PC-3 (cell line): ENCODE measurements around the gene FLT1. TPM values are rescaled to one million over a fixed set of nuclear protein-coding genes. Genes with fewer than 3 reads are reported as not detected.

Source experiments
- ATAC-seq: fragments of 200-7000 bp; cut with Tn5 transposase; 2 replicates; pipeline ENCODE4 v1.9.1; 2020; ENCODE audit warnings: mild to moderate bottlenecking, moderate library complexity
- BruUV-seq: library from RNA; stranded (reverse); fragments of 400-500 nt; replicated peaks from 2 replicates; lab custom pipeline; 2021; lab: Mats Ljungman, UMichigan
- CTCF ChIA-PET: fragments of 300-600 bp; sonication (Branson Sonifier 250); formaldehyde crosslinking; loops from one replicate; lab custom pipeline; 2022; ENCODE audit warnings: antibody characterized with exemption; lab: Charles Lee
- POLR2A ChIA-PET: fragments of 300-600 bp; sonication (Branson Sonifier 250); formaldehyde crosslinking; loops from one replicate; lab custom pipeline; 2022; ENCODE audit warnings: antibody characterized with exemption; ENCODE audit not compliant: unreplicated experiment; lab: Charles Lee
- DNase-seq: peaks from one replicate; pipeline ENCODE4 v3.0.0-alpha.2; 2015
- H2AFZ ChIP-seq: fragments of 300-600 bp; sonication (generic); 2 replicates; pipeline ENCODE4 v1.6.0; 2016; ENCODE audit warnings: antibody characterized with exemption, low read length
- H3F3A ChIP-seq: fragments of 300-600 bp; sonication (generic); one replicate; pipeline ENCODE4 v1.6.0; 2017; ENCODE audit warnings: antibody characterized with exemption, low read length, control low read depth, mild to moderate bottlenecking; ENCODE audit not compliant: unreplicated experiment
- H3K27ac ChIP-seq: fragments of 300-600 bp; sonication (generic); 2 replicates; pipeline ENCODE4 v1.5.1; 2016; ENCODE audit warnings: mild to moderate bottlenecking, low read length
- H3K27me3 ChIP-seq: fragments of 300-600 bp; sonication (generic); 2 replicates; pipeline ENCODE4 v1.6.1; 2016; ENCODE audit warnings: low read length, mixed read lengths
- H3K36me3 ChIP-seq: fragments of 300-600 bp; sonication (generic); 2 replicates; pipeline ENCODE4 v1.6.1; 2016; ENCODE audit warnings: low read depth, mixed run types, low read length, mixed read lengths
- H3K4me1 ChIP-seq: fragments of 300-600 bp; sonication (generic); 2 replicates; pipeline ENCODE4 v1.5.1; 2016; ENCODE audit warnings: low read length; ENCODE audit not compliant: insufficient read depth
- H3K4me2 ChIP-seq: fragments of 300-600 bp; sonication (generic); 2 replicates; pipeline ENCODE4 v1.6.0; 2016; ENCODE audit warnings: low read length
- H3K4me3 ChIP-seq: fragments of 300-600 bp; sonication (generic); 2 replicates; pipeline ENCODE4 v1.5.1; 2016; ENCODE audit warnings: mild to moderate bottlenecking, low read length, mixed read lengths
- H3K79me2 ChIP-seq: fragments of 300-600 bp; sonication (generic); 2 replicates; pipeline ENCODE4 v1.6.1; 2017; ENCODE audit warnings: low read length, mixed read lengths
- H3K9ac ChIP-seq: fragments of 300-600 bp; sonication (generic); 2 replicates; pipeline ENCODE4 v1.6.0; 2016; ENCODE audit warnings: mild to moderate bottlenecking, low read length
- H3K9me2 ChIP-seq: fragments of 300-600 bp; sonication (generic); replicated peaks from 2 replicates; pipeline ENCODE4 v1.6.1; 2016; ENCODE audit warnings: mixed run types, low read length, mixed read lengths
- H3K9me3 ChIP-seq: fragments of 300-600 bp; sonication (generic); 2 replicates; pipeline ENCODE4 v1.6.1; 2016; ENCODE audit warnings: low read length, mixed read lengths
- H4K20me1 ChIP-seq: fragments of 300-600 bp; sonication (generic); 2 replicates; pipeline ENCODE4 v1.6.1; 2016; ENCODE audit warnings: low read length, mixed read lengths
- CTCF ChIP-seq: fragments of 300-600 bp; sonication (generic); conservative IDR thresholded peaks from 2 replicates; pipeline ENCODE4 v1.5.1; 2017; ENCODE audit warnings: antibody characterized with exemption, low read depth, mild to moderate bottlenecking, low read length
- EZH2 ChIP-seq: fragments of 300-600 bp; sonication (generic); IDR thresholded peaks from one replicate; pipeline ENCODE4 v1.6.1; 2017; ENCODE audit warnings: antibody characterized with exemption, mild to moderate bottlenecking, low read length; ENCODE audit not compliant: unreplicated experiment
- EZH2phosphoT487 ChIP-seq: fragments of 300-600 bp; sonication (generic); IDR thresholded peaks from 2 replicates; pipeline ENCODE4 v1.6.1; 2018; ENCODE audit warnings: mild to moderate bottlenecking, antibody characterized with exemption, low read length, borderline replicate concordance
- intact Hi-C: fragments of 100-400 bp; cut with micrococcal nuclease; formaldehyde crosslinking; loops from 2 replicates; pipeline ENCODE4 v1.9.0; 2023
- total RNA-seq: library from RNA; depleted of rRNA; stranded (reverse); fragments of >200 nt; gene quantifications from 2 replicates; pipeline ENCODE4 v1.2.3, GENCODE V29; 2014

FLT1 gene
- total RNA-seq, 1 experiment from 2014 or later = 1.2 TPM

- no peaks in the 10 kb centered on the region for H3K9me3 ChIP-seq
- no peaks in the 10 kb centered on the region for H4K20me1 ChIP-seq
- peaks cover 57% of the 10 kb centered on the region for H3K27me3 ChIP-seq
- ChIA-PET CTCF (no interaction called here), POLR2A (no interaction called here)
- TF ChIP-seq EZH2phosphoT487 (no peak), EZH2 (no peak), CTCF (no peak)
- no peaks in the 10 kb centered on the region; the same call in 1 of the 2 replicates for H3K4me1 ChIP-seq
- H2AFZ ChIP-seq = no peak overlapping the region
- DNase-seq = no peak
- ATAC-seq = no peak
- H3K27ac ChIP-seq = no peak overlapping the region
- no peak overlapping the region for H3K4me3 ChIP-seq
- H3F3A ChIP-seq = no peaks in the 10 kb centered on the region
- no peak overlapping the region for H3K4me2 ChIP-seq
- H3K79me2 ChIP-seq = no peaks in the 10 kb centered on the region
- H3K9ac ChIP-seq = no peak overlapping the region
- H3K9me2 ChIP-seq = no peaks in the 10 kb centered on the region
- intact Hi-C loops = no loop called here
- no TSS peak for BruUV-seq
- H3K36me3 ChIP-seq = no peaks in the 10 kb centered on the region
These were observed 39.2 kb downstream of the FLT1 start for GRCh38 chr13:28455580-28456194.

- H3K36me3 ChIP-seq = no peaks in the 10 kb centered on the region
- no peaks in the 10 kb centered on the region for H4K20me1 ChIP-seq
- intact Hi-C loops = no loop called here
- no peak overlapping the region for H3K4me3 ChIP-seq
- no peak overlapping the region for H3K9ac ChIP-seq
- POLR2A ChIA-PET = no interaction called here
- no peaks in the 10 kb centered on the region for H3K9me2 ChIP-seq
- H2AFZ ChIP-seq = no peak overlapping the region
- no peaks in the 10 kb centered on the region for H3F3A ChIP-seq
- TF ChIP-seq EZH2phosphoT487 = no peak
- no peak for TF ChIP-seq EZH2
- no peak for TF ChIP-seq CTCF
- peaks cover 44% of the 10 kb centered on the region for H3K27me3 ChIP-seq
- no peaks in the 10 kb centered on the region; the same call in 1 of the 2 replicates for H3K4me1 ChIP-seq
- ATAC-seq (no peak), DNase-seq (no peak)
- CTCF ChIA-PET = no interaction called here
- H3K79me2 ChIP-seq = no peaks in the 10 kb centered on the region
- no peaks in the 10 kb centered on the region for H3K9me3 ChIP-seq
- no peak overlapping the region for H3K27ac ChIP-seq
- no peak overlapping the region for H3K4me2 ChIP-seq
- no TSS peak for BruUV-seq
These were observed 42.2 kb downstream of the FLT1 start for GRCh38 chr13:28452755-28453154.

GRCh38 chr13:28451482-28452217, 43.3 kb downstream of the FLT1 start:
- no peak overlapping the region for H3K27ac ChIP-seq
- peaks cover 35% of the 10 kb centered on the region for H3K27me3 ChIP-seq
- no peaks in the 10 kb centered on the region for H3K36me3 ChIP-seq
- H3K9me3 ChIP-seq = no peaks in the 10 kb centered on the region
- no peaks in the 10 kb centered on the region for H3K9me2 ChIP-seq
- H3K4me2 ChIP-seq = no peak overlapping the region
- no peaks in the 10 kb centered on the region; the same call in 1 of the 2 replicates for H3K4me1 ChIP-seq
- TF ChIP-seq EZH2 (no peak), CTCF (no peak), EZH2phosphoT487 (no peak)
- POLR2A ChIA-PET = interaction anchor here (0.6 kb wide), 1 partner anchor 98 kb away, joined by 7 read pairs; no protein-coding TSS in a partner anchor
- H4K20me1 ChIP-seq = no peaks in the 10 kb centered on the region
- H3F3A ChIP-seq = no peaks in the 10 kb centered on the region
- CTCF ChIA-PET = no interaction called here
- BruUV-seq = no TSS peak
- ATAC-seq (no peak), DNase-seq (no peak)
- intact Hi-C loops = no loop called here
- no peaks in the 10 kb centered on the region for H3K79me2 ChIP-seq
- H3K4me3 ChIP-seq = no peak overlapping the region
- H2AFZ ChIP-seq = no peak overlapping the region
- H3K9ac ChIP-seq = no peak overlapping the region
